Urinary bladder (tissue), 4 donors: ENCODE data around the gene MUS81. TPM values are rescaled to one million over a fixed set of nuclear protein-coding genes. Genes with fewer than 3 reads are reported as not detected.

Experiments used
- DNase-seq: peaks from one replicate; pipeline ENCODE4 v3.0.0-alpha.2; 2015; ENCODE audit errors: extremely low spot score
- H3K27ac ChIP-seq: one replicate; pipeline ENCODE4 v1.5.1; 2013; ENCODE audit warnings: low read depth, mild to moderate bottlenecking, moderate library complexity
- H3K36me3 ChIP-seq: one replicate; pipeline ENCODE4 v1.6.1; 2013; ENCODE audit warnings: mild to moderate bottlenecking, moderate library complexity; ENCODE audit not compliant: insufficient read depth
- H3K4me1 ChIP-seq: one replicate; pipeline ENCODE4 v1.6.1; 2013; ENCODE audit warnings: mild to moderate bottlenecking, moderate library complexity; ENCODE audit not compliant: insufficient read depth
- H3K4me3 ChIP-seq: one replicate; pipeline ENCODE4 v1.5.1; 2013; ENCODE audit warnings: low read depth, low read length
- WGBS: extraction: QIAGEN DNeasy Blood & Tissue Kit; methylation state at CpG from one replicate; pipeline ENCODE4 v1.1.7; 2013; 5-methylcytosine and 5-hydroxymethylcytosine counted together
- polyA plus RNA-seq: library from polyadenylated mRNA; stranded (reverse); fragments of 200-250 nt; gene quantifications from one replicate; pipeline ENCODE4 v1.2.3, GENCODE V29; 2013
- total RNA-seq: library from RNA; depleted of rRNA; stranded (reverse); fragments of >200 nt; gene quantifications from one replicate; pipeline ENCODE4 v1.2.3, GENCODE V29; 2014
- donor health status: healthy with polysubstance abuse.
- donor health status: healthy.

The MUS81 gene
- total and polyA plus RNA-seq, 2 donors, result 38.2 to 65.4 TPM

DNA sequence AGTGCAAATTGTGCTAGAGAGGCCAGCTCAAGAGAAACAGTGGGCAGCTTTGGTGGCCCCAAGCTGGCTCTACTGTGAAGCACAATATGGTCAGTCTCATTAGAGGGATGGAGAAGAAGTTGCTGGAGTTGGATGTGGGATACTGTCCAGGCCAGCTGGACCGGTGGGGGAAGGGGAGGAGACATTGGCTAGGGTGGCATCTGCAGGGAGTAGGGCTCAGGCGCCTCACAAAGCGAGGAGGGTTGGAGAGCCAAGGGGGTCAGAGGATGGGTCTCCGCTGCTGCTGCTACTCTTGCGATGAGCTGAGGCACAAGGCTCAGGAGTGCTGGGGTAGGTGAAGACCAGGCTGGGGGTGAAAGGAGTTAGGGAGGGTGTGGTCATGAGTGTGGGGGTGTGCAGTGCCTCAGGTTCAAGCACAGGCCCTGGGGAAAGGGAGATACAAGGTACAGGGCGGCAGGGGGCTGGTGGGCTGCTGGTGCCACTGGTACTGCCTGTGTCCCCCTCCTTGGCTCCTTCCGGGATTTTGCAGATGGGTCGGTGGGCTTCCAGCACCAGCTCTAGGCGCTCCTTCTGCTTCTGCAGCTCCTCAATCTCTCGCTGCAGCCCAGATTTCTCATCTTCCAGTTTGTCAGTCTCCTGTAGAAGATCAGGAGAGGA lies 32.6 kb downstream of the MUS81 start:
- 69% methylated on average over 10 of the region's 10 CpGs for WGBS
- Histone ChIP-seq H3K27ac (peak overlapping the region; percentile 4), H3K4me3 (no peak overlapping the region), H3K4me1 (no peaks in the 10 kb centered on the region), H3K36me3 (no peaks in the 10 kb centered on the region)
- DNase-seq, result no peak

DNA sequence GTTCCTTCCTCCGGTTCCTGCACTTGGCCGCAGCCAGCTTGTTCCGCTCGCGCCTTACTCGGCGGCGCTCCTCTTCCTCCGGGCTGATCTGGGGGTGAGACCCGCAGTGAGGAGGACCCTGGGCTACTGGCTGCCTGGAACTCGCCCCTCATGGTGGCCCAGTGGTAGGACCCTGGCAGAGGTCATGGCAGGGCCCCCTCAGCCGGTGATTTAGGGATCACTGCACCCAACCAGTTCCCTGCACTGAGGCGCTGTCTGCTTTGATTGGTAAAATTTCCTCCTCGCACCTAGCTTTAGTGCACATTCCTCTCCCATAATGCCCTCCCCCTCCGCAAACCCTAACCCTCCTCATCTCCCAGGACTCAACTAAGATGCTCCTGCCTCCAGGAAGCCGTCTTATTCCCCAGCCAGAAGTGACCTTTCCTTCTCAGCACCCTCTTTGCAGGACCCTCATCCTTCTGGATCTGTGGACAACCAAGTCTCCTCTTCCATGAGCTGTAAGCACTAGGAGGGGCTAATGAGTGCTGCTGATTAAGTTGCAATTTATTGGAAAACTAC lies 33.9 kb downstream of the MUS81 start:
- H3K4me1 ChIP-seq, result no peaks in the 10 kb centered on the region
- H3K27ac ChIP-seq, result peak overlapping the region; percentile 40
- 77% methylated on average over 16 of the region's 16 CpGs for WGBS
- H3K36me3 ChIP-seq, result no peaks in the 10 kb centered on the region
- no peak for DNase-seq
- H3K4me3 ChIP-seq, result peak overlapping the region; percentile 7

DNA sequence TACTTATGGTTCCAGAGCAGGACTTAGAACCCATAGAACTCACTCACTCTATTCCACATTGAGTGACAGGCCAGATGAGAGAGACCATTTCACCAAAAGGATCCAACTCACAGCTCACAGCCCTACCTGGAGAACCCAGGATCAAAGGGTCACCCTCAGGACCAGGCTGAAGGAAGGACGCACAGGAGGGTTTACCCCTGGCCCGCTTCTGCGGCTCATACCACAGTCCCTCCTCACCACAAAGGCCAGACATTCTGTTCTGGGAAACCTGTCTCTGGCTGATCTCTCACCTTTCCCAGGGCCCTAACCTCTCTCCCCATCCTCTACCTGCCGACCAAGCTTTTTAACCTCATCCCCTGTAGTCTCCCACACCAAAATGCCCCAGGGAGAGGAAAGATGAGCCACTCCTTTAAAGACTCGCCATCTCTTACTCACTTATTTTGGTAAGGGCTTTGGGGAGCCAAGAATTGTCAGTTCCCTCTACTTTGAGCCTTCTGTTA lies 35.3 kb downstream of the MUS81 start:
- Histone ChIP-seq H3K4me1 (no peaks in the 10 kb centered on the region), H3K27ac (no peak overlapping the region), H3K4me3 (no peak overlapping the region), H3K36me3 (no peaks in the 10 kb centered on the region)
- WGBS, result 94% methylated on average over 5 of the region's 5 CpGs
- no peak for DNase-seq

DNA sequence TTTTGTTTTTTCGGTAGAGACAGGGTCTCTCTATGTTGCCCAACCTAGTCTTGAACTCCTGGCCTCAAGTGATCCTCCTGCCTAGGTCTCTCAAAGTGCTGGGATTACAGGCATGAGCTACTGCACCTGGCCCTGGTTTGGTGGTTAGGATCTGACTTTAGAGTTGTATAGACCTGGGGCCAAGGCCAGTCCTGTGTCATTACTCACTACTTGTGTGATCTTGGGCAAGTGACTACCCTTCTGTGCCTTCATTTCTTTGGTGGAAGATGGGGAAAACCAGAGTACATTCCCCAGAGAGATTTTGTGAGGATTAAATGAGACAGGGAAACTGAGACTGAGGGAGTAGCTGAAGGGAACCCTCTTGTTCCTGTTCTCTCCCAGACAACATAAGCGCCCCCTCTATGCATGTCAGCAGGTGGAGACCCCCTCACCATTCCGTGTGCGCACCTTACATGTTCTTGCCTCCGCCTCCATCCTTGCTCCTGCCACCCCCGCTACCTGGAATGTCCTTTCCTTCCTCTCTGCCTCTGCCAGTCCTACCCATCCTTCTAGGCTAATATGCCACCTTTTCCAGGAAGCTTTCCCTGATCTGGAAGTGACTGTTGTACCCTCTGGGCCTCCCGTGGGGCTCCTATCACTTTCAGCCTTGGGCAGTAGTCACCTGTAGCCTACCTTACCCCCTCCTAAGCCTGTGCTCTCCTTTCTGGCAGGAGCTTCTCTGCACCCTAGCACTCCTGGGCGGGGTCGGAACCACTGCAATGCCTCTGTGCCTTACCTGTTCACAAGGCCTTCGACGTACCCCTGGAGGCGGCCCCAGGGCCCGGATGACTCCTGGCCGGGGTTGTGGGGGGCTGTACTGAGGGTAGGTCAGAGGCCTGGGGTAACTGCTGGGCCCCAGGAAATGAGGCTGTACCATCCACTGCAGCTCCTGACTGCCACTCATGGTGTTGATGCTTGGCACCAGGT lies 36.1 kb downstream of the MUS81 start:
- Histone ChIP-seq H3K4me3 (no peak overlapping the region), H3K27ac (no peak overlapping the region), H3K36me3 (no peaks in the 10 kb centered on the region), H3K4me1 (no peaks in the 10 kb centered on the region)
- 91% methylated on average over 14 of the region's 14 CpGs for WGBS
- no peak for DNase-seq

DNA sequence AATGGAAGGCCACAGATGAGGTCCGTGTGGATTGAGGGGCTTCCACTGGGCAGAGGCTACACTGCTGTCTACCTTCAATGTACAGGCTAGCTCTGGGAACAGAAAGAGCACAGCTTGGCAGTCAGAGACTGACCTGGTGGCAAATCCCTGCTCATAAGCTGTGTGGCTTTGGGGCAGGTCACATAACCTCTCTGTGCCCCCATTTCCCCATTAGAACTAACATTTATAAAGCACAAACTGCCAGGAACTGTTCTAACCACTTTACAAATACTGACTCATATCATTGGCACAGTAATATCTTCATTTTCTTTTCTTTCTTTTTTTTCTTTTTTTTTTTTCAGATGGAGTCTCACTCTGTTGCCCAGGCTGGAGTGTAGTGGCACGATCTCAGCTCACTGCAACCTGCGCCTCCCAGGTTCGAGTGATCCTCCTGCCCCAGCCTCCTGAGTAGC lies 36.8 kb downstream of the MUS81 start:
- H3K27ac ChIP-seq, result no peak overlapping the region
- WGBS, result 91% methylated on average over 4 of the region's 4 CpGs
- H3K36me3 ChIP-seq, result no peaks in the 10 kb centered on the region
- H3K4me1 ChIP-seq, result no peaks in the 10 kb centered on the region
- no peak for DNase-seq
- no peak overlapping the region for H3K4me3 ChIP-seq

DNA sequence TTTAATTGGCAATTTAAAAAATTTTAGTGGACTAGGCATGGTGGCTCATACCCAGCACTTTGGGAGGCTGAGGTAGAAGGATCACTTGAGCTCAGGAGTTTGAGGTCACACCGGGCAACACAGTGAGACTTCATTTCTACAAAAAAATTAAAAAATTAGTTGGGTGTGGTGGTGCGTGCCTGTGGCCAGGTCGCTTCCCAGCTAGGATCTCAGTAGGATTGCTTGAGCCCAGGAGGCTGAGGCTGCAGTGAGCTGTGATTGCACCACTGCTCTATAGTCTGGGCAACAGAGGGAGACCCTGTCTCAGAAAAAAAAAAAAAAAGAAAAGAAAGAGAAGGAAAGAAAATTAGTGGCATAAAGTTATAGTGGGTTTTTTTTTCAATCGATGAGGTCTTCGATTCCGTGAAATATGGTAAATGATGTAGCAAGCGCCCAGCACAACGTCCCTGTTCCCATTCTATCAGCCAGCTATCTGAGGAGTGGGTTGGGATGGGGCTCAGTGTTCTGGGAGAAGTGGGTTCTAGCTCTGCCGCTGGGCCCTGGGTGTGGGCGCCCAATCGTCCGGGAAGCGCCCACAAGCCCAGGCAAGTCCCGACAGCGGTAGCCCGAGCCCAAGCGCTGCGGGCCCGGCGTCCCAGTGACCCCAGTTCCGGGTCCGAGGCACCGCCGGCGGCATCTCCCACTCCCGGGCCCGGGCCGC lies 38.6 kb downstream of the MUS81 start:
- Histone ChIP-seq H3K4me3 (peak overlapping the region; percentile 41), H3K4me1 (no peaks in the 10 kb centered on the region), H3K36me3 (no peaks in the 10 kb centered on the region), H3K27ac (no peak overlapping the region)
- DNase-seq, result no peak
- WGBS, result 27% methylated on average over 28 of the region's 28 CpGs

DNA sequence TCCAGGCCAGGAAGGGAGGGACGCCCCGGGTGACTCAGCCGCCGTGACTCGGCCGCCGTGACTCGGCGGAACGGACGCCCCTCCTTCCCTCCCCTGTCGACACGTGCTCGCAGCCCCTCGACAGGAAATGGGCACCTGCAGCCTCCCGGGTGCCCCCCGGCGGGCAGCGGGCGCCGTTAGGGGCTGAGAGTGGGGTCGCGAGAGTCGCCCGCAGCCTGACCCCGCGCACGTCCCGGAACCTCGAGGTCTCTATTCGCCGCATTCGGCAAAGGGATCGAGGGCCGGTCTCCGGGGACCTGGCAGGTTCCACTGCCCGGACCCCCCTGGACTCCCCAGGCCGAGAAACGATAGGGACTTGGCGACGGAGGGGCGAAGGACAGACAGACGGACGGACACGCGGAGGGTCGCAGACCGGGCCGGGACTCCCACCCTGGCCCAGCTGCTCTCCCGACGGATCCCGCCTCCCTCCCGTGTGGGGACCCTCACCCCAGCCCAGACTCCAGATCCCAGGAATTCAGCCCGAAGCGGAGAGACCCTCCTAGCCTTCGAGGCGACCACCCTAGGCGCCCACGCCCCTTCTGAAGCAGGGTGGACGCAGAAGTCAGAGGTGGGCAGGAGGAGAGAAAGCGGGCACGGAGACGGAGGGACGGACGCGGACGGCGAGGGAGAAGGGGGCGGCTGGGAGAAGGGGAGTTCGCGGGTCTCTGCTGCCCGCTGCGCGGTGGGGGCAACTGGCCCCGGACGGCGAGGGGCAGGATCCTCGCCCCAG lies 39.3 kb downstream of the MUS81 start:
- Histone ChIP-seq H3K36me3 (no peaks in the 10 kb centered on the region), H3K4me3 (peak overlapping the region; percentile 41), H3K27ac (no peak overlapping the region), H3K4me1 (no peaks in the 10 kb centered on the region)
- no peak for DNase-seq
- 3% methylated on average over 78 of the region's 78 CpGs for WGBS

DNA sequence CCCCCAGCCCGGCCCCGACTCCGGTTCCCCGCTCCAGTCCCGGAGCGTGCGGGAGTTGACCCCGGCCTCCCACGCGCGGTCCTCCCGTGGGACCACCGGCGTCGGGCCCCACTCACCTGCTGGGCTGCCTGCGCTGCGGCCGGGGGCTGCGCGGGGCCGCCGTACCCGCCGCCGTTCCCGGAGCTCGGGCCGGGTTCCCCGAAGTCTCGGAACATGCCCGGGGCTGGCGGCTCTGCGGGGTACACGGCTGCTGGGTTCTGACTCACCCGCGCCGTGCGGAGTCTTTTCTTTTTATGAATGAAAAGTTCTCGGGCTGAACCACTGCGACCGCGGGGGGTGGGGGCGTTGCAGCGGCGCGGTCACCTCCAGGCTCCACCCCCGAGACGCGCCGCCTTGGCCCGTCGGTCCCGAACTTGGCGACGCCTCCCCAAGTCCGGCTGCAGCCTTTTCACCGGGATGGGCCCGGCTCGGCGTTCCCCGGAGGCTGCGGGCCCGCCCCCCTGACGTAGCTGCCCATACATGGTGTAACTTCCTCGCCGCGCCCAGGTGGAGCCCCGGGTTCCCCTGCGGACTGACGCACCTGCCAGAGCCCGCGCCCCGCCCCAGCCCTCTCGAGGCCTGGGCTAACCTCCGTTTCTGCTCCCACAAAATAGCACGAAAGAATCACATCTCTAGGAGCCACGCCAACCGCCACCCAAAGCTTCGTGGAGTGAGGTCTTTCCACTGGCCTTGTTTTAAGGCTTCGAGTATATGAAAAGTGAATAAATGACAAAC lies 40.1 kb downstream of the MUS81 start, which contains the start of gene FOSL1:
TSS of gene FOSL1 (minus strand) at position 264 of the 774 bp plus-strand sequence. CDS start at position 215, 49 bp downstream.
- no peak for DNase-seq
- H3K36me3 ChIP-seq, result no peaks in the 10 kb centered on the region
- no peaks in the 10 kb centered on the region for H3K4me1 ChIP-seq
- H3K4me3 ChIP-seq, result peak within 1 kb of the TSS; percentile 41
- no peak within 1 kb of the TSS for H3K27ac ChIP-seq
- WGBS, result 1% methylated on average over 80 of the region's 80 CpGs

DNA sequence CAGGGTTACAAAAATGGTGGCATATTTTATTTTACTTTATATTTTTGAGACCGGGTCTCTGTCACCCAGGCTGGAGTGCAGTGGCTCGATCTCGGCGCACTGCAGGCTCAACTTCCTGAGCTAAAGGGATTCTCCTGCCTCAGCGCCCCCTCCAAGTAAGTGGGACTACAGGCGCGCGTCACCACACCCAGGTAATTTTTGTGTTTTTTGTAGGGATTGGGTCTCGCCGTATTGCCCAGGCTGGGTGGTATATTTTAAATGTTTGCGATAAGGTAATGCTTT lies 40.6 kb downstream of the MUS81 start:
- Histone ChIP-seq H3K4me1 (no peaks in the 10 kb centered on the region), H3K36me3 (no peaks in the 10 kb centered on the region), H3K4me3 (no peak overlapping the region), H3K27ac (no peak overlapping the region)
- 71% methylated on average over 11 of the region's 11 CpGs for WGBS
- no peak for DNase-seq

DNA sequence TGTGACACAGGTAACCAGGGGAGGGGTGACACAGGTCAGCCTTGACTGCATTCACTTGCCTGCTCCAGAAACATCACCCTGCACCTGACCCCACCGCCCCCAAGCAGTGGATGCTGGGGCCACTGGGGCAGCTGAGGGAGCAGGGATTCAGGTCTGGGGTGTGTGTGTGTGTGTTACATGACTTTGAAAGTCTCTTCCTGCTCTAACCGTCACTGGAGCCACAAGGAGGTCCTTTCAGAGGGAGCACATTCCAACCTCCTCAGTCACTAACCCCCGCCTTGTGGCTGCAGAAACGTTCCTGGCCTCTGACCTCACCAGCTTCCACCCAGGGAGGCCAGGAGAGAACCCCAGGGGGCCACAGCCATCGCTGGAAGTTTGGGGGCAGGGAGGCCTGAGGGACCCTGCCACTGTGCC lies 42.8 kb downstream of the MUS81 start:
- Histone ChIP-seq H3K36me3 (no peaks in the 10 kb centered on the region), H3K4me1 (no peaks in the 10 kb centered on the region), H3K4me3 (no peak overlapping the region), H3K27ac (no peak overlapping the region)
- WGBS, result 27% methylated on average over 5 of the region's 5 CpGs
- DNase-seq, result no peak

DNA sequence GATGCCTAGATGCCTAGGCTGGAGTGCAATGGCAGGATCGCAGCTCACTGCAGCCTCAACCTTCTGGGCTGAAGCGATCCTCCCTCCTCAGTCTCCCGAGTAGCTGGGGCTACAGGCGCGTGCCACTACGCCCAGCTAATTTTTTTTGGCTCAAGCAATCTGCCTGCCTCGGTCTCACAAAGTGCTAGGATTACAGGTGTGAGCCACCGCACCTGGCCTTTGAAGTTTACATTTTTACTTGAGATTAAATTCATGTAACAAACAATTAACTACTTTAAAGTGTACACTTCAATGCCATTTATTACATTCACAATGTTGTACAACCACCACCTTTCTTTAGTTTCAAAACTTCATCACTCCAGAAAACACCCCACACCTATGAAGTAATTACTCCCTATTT lies 43.5 kb downstream of the MUS81 start:
- Histone ChIP-seq H3K4me3 (no peak overlapping the region), H3K4me1 (no peaks in the 10 kb centered on the region), H3K36me3 (no peaks in the 10 kb centered on the region), H3K27ac (no peak overlapping the region)
- WGBS, result 78% methylated on average over 8 of the region's 8 CpGs
- DNase-seq, result no peak

DNA sequence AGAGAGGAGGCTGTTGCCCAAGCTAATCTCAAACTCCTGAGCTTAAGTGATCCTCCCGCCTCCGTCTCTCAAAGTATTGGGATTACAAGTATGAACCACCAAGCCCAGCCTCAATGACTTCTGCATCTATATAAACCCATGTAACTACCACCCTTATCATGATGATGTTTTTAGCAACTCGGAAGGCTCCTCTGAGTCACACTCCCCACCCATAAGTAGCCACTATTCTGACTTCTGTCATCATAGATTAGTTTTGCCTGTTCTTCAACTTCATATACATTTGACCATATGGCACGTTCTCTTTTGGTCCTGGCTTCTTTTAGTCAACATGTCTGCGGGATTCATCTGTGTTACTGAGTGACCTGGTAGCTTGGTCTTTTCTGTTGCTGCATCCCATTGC lies 46.4 kb downstream of the MUS81 start:
- no peak overlapping the region for H3K27ac ChIP-seq
- no peaks in the 10 kb centered on the region for H3K36me3 ChIP-seq
- no peak overlapping the region for H3K4me3 ChIP-seq
- WGBS, result 89% methylated on average over 5 of the region's 5 CpGs
- DNase-seq, result no peak
- no peaks in the 10 kb centered on the region for H3K4me1 ChIP-seq
